Activated T-cell treated with anti-CD3 and anti-CD28 coated beads for 24 hours (primary cell): ENCODE data around the gene KLF9.

ENCODE experiments used
- DNase-seq: peaks from one replicate; pipeline ENCODE4 v3.0.0-alpha.2; 2020; ENCODE audit warnings: low read depth

Gene KLF9

DNA sequence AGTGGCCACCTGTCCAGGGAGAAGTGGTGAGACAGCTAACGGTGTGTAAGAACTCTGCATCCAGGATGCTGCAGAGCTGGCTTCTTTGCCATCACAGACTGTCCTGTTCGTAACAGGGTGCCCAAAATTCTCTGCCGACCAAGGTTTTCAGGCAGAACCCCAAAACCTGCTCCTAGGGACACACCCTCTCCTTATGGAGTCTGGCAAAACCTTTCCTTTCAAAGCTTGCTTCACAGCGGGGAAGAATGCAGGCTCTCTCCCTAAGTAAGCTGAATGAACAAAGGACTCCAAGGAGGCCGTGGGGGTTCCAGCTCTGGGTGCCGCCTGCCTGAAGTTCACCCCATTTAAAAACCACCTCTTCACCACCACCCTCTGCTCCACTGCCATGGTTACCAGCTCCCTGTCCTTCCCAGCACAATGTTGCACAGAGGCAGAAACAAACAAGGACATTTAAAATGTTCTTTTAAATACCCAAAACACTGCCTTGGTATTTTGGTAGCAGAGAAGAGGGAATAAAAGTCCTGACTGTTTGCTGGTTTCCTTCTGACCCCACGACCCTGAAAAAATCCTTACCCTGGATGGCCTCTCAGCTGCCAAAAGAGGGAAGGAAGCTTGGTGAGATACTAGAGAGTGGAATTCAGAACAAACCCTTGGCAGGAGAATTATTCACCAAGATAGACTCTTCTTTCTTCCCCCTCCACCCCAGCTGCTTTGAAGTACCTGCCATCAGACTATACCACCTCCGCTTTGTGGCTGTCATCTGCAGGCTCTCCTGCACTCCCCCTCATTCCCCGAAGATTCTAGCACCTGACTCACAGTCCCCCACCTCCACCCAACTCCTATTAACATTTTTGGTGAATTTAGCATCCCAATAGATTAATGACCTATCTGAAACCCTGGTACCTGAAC lies 7.1 kb upstream of the KLF9 start:
- peak; percentile 22 for DNase-seq

DNA sequence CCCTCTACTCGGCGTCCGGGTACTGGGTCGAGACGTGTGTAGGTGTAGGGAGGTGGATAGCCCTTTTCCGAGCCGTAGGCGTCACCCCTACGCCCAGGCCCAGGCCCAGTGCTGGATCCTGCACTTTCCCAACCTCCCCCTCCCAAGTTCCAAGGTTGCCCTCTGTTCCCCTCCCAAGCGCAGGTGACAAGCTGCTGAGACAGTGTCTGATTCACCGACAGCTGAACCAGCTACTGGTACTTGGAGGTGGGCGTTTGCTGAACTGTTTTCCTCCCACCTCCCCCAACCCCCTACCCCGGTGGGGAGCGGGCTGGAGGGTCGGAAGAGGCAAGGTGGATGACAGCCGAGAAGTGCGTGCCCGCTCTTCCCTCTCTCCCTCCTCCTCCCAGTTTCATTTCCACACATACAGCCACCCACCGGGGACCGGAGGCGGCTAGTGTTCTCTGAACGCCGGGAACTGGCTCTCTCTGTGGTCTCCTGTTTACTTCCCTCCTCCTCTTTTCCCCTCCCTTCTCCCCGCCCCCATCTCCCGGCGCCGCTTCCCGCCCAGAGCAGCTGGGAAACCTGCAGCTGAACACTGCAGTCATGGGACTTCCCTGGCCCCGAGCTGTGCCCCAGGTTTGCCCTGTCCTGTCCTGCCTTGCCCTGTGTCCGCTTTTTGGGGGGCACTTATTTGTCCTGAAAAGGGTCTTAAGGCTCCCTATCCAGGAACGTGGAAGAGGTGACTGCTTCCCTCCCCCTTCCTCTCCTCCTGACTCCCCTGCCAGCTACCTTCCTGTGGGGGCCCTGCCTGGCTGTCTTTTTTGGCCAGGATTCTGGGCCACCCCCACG lies 6.2 kb upstream of the KLF9 start:
- DNase-seq = peak; percentile 57

DNA sequence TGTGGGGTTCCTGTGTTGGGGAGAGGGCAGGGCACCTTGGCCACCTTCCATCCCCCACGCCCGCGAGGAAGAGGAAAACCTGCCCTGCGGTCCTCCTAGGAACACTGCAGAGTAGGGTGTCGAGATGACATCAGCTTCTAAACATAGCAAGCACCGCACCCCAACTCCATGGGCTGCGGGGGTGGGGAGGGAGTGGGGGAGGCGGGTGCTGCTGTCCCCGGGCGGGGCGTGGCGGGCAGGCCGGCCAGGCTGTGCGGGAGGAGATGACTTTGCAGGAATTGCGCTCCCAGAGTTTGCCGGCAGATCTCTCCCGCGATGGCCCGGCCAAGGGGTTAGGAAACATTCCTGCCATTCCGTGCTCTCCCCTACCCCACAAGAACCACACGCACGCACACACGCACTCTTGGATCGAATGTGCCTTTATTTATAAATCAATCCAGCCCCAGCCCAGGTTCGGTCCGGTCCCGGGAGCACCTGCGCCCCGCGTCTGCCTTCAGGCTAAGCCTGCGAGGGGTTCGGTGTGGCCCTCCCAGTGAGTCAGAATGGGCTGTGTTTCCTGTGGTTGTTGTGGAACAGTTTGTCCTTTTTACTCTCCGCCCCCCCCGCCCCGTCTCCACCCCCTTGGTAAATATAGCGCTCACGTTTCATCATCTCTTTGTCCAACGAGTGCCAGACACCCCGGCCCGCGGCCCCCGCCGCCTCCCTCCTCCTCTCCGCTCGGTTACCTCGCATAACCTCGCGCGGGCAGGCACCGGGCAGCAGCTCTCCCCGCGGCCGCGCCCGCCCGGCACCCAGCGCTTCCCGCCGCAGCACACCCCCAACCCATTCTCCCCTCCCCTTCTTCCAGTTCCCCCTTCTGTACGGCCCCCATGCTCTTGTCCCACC lies 5.3 kb upstream of the KLF9 start:
- DNase-seq = peak; percentile 80

DNA sequence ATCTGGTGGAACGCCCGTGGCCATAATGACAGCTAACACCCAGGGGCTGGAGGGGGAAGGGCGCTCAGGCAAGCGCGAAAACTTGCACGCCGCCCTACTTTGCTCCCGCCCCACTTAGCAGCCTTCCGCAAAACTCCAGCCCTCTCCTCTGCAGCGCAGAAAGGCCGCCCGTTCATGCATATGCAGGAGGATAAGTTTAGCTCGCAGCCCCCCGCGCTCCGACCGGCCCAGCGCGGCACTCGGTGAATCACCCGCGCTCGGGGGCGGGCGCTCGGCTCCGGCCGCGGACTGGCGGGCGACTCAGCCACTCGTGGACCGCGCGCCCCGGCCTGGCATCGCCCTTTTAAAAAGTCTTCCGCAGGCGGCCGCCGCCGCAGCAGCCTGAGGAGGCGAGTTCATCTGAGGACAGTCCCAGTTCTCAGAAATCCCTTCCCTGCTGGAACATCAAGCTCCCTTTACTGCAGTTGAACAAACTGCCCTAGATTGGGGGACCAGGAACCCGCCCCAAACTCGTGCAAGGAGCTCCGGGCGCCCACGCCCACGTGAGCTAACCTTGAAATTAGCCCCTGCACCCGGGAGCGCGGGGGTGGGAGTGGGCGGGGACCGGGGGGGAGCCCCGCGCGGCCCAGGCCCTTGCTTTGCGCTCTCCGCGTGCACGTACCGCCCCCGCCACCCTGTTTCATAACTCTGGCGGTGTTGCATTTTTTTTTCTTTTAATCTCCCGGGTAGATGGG lies 4.5 kb upstream of the KLF9 start:
- DNase-seq = peak; percentile 76

DNA sequence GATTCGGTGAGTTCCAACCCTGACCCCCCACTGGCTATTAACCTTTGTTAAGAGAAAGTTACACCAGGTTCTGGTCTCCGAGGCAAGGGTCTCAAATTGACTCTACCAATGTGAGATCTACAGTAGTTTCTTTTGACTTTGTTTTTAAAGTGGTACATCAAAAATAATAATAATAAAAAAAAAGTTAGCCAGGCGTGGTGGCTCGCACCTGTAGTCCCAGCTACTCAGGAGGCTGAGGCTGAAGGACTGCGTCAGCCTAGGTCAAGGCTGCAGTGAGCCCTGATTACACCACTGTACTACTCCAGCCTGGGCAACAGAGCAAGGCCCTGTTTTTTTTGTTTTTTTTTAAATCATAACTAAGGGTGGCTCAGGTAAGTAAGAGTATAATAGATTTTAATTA lies 1.0 kb upstream of the KLF9 start:
- no peak for DNase-seq

DNA sequence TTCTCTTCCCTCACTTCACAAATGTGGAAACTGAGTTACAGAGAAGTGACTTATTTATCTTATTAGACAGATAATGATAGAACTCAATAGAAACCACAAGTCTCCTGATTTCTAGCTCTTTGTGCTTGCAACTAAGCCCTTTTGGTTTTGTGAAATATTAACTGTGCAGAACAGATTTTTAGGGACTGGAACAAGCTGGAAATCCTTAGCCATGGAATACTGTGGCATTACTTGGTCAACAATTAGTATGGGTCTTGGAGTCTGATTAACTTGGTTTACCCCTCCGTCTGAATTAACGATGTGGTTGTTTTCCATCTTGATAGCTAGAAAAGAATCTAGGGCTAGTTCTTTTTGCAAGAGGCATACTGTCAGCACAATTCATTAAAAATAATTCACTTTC lies 584 bp upstream of the KLF9 start:
- no peak for DNase-seq

DNA sequence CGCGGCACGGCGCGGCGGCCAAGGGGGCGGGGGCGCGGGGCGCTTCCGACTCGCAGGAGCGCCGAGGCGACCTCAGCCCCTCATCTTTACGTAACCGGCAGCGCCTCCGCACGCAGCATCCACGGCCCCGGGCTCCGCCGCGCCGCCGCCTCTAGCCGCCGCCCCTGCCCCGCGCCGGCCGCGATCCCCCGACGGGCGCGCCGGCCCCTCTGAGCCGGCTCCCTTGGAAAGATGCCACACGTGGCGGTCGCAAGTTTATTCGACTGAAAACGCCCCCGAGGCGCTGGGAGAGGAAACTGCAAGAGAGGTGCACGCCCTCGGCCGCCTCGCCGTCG lies 1.0 kb downstream of the KLF9 start:
- no peak for DNase-seq

DNA sequence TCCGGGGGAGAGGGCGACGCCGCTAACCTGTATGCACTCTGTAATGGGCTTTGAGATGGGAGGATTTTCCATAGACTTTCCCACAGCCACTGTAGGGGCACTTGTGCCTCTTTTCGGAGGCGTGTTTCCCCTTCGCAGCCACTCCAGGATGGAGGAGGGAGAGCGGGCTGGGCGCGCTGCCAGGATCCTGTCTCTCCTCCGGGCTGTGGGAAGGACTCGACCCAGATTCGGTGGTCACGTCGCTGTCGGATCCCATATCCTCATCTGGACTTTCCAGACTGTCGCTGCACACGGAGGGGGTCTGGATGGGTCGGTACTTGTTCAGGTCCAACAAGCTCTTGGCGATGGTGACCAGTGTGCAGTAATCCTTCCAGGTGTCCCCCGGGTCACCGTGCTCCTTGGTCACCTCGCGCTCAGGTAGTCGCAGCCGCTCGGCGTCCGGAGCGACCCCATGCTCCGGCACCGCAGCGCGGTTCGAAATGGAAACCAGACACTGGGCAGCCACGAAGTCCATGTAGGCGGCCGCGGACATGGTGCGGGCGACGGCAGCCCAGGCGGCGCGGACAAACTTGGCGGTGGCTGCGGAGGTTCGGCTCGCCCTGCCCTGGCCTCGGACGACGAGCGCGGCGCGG lies 1.5 kb downstream of the KLF9 start:
- DNase-seq = peak; percentile 12

DNA sequence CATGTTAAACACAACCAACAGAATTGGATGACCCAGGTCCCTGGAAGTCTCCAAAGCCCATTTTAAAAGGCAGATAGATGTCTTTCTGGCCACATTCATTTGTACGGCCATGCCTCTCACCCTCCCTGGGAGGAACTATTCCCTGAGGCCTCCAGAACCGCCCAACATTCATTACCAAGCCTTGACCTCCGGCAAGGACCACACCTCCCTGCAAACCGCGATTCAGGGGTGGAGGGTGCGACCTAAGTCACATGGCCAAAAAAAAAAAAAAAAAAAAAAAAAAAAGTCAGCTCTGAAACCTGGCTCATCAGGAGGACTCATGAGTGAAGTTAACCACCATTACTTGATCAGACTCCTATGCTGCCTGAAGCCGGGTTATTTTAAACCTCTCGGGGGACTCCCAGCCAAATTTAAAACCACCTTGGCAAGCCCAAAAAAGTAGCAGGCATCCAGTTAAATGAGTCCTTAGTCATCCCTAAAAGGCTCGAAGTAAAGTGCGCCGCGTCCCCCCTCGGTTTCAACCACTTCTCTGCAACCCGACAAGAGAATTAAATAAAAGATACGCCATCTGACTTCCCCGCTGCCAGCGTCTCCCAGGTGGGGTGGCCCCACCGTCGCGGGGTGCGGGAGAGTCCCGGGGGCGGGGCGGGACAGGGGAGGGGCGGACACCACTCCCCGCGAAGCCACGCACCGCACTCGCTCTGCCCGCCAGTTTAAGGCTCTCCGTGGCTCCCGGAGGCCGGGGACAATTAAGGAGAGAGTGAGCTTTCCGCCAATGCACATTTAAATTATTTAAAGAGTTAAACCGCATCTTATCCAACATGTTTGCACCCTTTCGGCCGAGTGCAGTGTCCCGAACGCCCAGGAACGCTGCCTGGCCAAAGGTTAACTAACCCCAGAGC lies 2.3 kb downstream of the KLF9 start:
- DNase-seq = peak; percentile 64

DNA sequence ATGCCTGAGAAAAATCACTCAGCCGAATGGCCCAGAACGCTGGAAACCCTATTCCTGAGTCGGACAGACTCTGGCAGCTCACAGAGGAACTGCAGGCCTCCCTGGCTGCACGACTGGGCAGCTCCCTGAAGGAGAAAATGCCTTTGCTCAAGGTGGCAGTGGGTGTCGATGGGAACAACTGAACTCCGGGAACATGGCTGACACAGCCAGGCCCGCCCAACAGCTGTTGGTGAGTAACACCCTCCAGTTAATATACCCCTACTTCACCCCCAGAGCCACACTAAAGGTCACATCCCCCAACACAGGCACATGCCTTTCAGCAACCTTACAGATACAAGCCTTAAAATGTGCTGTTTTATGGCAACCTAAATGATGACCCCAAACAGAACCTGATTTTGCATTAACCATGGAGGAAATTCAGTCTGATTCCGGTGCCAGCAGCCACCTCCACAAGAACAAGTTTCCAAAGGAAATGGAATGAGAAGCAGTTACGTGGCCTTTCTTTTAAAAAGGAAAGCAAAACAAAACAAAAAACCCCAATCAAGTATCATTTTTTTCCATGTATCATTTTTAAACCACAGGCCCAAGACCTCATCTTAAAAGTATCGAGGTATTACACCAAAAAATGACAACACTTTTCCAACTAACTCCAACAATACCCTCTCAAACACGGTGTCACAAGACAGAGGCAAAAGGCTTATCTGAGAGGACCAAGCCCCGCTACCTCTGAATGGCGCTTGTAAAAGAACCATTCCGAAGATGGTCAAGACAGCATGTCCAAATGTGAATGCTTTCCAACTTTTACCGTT lies 3.1 kb downstream of the KLF9 start:
- DNase-seq = peak; percentile 52

DNA sequence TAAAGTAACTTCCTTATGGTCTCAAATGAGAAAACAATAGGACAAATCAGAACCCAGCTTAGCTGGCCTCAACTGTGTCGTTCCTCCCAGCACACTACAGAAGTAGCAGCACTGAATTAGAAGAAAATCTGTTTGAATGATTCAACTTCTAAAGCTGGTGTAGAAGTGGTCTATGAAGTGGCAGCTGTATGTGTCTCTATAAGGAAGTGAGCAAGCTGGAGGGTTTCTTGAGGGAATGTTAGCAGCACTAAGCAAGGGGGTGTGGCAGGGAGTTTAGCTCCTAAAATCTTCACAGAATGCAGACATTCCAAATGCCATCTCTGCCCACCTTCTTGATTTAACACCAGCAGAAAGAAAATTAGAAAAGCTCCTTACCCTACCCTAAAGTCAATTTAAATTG lies 4.1 kb downstream of the KLF9 start:
- DNase-seq = no peak

DNA sequence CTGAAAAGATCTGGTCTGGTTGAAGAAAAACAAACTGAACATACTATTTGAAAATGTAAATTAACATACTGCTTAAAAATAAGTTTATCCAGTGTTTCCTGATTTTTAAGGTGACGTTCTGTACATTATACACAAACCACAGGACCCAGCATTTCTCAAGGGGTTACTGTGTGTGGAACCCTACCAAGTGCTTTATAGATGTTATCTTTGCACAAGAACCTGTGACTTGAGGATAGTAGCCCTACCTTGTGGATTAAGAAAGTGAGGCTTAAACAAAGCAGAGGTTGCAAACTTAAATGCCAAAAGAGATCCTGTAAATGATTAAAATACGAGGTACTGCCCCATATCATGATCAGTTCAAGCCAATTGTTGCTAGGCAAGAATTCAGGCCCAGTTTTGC lies 4.7 kb downstream of the KLF9 start:
- no peak for DNase-seq

DNA sequence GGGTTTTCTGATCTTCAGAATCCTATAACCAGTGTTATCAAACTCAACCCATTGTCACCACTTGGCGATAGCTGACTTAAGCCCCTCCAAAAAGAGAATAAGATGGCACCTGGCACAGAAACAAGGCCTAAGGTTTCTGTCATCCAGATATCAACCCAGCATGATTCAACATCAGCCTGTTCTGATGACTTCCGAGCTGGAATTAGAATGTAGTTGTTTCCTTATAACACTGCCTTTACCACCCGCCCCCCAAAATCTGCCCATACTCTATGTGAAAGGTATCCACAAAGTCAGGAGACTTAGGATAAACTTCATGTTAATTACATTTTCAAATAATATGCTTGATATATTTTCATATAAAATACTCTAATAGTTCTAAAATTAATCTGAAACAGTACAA lies 5.2 kb downstream of the KLF9 start:
- no peak for DNase-seq

DNA sequence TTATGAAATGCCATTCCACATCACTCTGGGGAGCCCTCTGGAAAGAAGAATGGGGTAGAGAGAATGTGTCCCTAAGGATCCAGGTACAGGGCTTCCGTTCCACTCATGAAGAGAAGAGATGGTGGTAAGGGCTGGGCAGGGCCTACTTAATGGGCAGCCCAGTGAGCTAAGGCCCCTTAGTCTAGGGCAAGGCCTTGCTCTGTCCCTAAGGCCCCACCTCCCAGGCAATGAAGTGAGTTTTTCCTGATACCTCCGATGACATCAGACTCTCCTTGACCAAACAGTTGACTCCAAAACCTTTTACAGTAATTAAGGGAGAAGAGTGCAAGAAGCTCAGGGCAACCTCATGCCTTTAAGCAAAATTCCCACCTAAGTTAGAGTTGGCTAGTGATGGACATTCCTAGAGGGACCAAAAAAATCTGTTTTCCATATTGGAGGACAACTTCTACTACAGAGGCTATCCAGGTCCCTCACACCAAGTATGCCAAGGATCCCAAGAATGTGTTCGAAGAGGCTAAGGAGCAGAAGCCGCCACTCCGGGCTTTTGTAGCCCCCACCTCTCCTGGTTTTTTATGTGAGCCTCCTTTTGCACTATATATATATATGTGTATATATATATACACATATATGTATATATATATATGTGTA lies 5.9 kb downstream of the KLF9 start:
- no peak for DNase-seq

DNA sequence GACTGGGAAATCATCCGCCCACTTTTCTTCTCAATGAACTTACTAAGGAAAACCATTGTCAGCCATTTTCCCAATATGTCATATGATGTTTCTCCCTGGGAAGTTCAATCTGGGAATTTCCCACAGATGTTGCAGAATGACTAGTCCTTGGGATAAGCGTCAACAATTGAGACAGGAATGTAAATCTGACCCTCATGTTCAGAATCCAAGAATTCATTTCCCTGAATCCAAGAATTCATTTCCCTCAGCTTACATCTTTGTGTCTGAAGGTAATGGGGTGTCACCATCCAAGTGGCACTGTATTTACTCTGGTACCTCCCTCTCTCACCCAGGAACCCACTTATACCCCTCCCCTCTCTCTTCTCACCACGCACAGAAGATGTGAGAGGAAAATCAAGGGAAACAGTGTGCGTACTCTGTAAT lies 7.4 kb downstream of the KLF9 start:
- DNase-seq = no peak

DNA sequence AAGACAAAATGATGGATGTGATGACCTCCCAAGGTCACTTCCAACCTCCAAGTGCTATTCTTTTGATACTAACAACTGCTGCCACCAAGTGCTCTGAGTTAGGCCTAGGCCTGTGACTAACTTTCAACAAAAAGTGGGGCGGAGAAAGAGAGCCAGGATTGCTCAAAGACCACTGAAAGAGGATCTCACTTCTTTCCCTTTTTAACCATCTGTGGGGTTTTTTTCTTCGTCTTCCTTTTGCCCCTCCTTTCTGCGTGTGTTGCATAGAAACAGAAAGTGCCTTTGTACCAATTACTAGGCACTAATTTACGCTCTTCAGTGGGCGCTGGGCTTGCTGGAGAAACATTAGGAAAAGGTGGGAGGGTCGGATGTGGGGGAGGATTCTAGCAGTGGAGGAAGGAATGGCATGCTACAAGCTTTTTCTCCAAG lies 8.0 kb downstream of the KLF9 start:
- peak; percentile 42 for DNase-seq

DNA sequence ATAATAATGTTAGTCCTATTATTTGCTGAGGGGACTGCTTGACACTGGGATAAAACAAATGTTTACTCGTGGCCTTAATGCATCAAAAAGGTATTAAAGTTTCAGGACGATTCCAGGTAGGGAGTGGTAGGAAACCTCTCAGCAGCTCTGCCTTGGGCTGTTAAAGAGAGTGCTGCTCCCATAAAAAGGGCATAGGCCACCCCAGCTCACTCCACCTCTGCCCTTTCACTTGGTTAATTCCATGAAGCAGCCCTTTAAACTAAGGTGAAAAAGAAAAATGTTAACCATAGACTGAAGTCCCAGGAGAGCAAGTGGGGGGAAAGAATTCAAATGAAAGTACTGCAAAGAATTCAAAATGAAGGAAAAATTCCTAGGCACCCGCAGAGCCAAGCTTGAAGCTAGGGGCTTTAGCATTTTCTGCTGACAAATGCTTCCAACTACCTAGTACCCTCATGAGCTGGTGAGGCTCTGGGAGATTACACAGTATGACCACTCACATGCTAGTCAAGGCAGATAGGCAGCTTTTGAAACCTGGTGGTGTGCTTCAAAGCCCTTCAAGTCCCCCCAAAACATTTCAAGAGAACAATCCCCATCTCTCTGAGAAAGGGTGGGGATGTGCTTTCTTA lies 8.5 kb downstream of the KLF9 start:
- no peak for DNase-seq

DNA sequence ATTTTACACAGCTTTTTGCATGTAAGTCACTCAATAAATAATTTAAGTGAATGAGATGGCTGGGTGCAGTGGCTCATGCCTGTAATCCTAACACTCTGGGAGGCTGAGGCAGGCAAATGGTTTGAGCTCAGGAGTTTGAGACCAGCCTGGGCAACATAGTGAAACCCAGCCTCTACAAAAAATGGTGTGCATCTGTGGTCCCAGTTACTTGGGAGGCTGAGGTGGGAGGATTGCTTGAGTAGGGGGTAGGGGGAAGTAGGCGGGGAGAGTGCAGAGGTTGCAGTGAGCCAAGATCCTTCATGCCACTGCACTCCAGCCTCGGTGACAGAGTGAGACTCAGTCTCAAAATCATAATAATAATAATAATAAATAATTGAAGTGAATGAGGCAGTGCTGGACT lies 10.2 kb downstream of the KLF9 start:
- DNase-seq = no peak
